Myocyte (in vitro differentiated cells): Measurements from ENCODE around the gene ADCY6. TPM values are rescaled to one million over a fixed set of nuclear protein-coding genes. Genes with fewer than 3 reads are reported as not detected.

Experiments used
- DNase-seq: peaks from one replicate; pipeline ENCODE4 v3.0.0-alpha.2; 2012; ENCODE audit warnings: low read depth
- total RNA-seq: library from RNA; depleted of rRNA; stranded (reverse); fragments of >200 nt; gene quantifications from 2 replicates; pipeline ENCODE4 v1.2.3, GENCODE V29; 2014

The ADCY6 gene
- total RNA-seq, 1 donor from 2014 or later: 44.2 TPM

DNA sequence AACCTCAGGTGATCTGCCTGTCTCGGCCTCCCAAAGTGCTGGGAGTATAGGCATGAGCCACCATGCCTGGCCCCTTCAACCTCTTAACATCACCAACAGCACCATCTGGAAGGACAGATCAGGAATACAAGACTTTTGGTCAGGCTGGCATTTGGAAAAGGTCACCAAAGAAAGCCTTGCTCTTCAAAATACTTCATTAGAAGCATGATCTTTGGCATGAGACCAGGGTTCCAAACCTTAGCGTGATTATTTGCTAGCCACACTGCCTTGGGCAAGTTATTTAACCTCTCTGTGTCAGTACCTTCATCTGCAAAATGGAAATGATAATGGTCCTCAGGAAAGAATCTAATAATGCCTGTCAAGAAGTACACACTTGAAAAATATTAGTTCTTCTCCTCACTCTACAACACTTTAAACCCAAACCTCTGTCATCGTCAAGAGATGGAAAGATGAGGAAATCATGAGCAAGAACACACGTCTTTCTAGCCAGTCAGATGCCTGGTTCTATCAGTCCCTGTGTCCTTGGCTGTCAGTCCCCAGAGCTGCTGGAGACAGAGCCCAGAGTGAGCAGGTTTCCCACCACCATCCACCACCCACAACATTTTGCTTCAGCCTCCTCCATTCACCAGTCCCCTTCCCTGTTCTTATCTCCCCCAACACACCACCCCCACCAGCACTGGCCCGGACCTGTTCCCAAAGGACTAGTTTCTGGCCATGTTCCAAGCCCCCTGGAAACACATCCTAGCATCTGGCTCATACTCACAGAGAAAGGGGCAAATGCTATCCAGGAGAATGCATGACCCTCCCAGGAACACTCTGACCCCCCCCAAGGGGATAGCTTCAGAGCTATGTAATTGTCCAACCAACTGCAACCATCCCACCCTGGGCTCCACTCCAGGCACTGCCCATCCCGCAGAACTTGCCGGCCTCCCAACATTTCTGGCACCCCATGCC lies 2.0 kb downstream of the ADCY6 start:
- DNase-seq: no peak

DNA sequence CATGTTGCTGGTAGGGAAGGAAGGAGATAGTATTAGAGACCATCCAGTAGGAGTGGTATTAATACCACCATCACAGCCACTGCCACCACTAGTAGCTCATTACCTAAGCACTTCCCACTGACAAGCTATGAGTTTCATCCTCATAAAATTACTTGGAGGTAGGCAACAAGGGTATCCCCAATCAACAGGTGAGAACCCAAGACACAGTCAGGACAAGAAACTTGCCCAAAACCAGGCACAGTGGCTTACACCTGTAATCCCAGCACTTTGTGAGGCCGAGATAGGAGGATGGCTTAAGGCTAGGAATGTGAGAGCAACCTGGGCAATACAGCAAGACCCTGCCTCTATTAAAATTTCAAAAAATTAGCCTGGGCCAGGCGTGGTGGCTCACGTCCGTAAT lies 5.5 kb downstream of the ADCY6 start:
- DNase-seq: no peak

DNA sequence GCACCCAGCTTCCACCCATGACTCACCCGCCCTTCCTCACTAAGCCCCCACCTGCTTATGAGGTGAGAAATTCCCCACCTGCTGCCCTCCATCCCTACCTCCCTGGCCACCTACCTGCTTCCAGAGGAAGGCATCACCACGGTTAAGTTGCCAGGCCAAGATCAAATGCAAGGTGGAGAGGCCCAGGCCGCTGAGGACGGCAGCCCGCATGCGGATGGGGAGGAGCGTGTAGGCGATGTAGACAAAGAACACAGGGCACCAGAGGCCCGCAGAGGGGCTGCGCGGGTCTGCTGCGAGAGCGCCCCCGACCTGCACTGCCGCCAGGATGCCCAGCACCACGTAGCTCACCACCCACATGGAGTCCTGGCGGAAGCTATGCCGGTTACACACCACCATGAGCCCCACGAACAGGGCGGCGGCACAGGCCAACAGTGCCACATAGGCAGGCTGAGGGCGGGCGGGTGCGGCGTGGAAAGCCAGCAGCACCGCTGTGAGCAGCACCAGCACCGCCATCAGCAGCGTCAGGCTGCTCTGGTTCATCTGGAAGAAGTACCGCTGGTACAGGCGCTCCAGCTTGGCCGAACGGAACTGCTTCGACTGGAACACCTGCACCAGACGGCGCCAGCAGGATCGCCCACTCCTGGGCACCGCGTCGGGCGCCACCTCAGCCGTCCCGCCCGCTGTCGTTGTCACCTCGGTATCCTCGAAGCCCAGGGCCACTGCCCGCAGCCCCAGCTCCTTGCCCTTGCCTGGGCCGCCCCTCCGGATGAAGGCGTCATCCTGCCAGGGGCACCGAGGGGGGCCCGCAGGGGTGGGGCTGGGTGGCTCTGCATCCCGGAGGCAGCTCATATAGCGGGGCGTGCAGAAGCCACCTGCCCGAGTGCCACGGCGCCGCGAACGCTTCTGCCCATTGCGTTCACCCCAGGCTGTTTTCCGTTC lies 6.2 kb downstream of the ADCY6 start:
- DNase-seq: no peak

DNA sequence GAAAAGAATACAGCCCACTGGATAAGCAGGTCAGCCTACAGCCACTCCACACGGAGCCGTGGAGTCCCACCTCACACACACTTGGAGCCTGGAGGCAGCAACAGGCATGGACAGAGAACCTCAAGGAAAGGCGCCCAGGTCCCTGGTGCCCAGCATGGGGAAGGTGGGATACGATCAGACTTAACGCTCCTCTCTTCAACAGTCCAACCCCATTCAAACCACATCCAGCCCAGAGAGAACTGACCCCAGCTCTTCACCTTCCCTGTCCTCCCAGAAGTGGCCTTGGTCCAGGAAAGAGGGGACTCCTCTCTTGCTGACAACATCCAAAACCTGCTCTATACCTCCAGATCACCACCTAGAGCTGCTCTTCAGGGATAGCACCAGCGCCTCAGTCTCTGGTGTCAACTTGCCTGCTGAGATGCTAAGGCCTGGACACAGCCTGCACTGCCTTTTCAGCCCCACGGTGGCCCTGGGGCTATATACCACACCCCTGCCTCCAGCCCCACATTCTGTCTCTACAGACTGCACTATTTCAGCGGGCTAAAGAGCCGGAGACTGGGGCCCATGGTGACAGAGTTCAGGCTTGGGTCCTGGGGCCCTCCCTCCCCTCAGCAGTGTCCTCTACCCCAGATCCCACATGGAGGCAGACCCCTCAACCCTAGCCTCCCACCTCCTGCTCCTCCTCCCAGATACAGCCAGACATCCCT lies 7.0 kb downstream of the ADCY6 start:
- DNase-seq: no peak

DNA sequence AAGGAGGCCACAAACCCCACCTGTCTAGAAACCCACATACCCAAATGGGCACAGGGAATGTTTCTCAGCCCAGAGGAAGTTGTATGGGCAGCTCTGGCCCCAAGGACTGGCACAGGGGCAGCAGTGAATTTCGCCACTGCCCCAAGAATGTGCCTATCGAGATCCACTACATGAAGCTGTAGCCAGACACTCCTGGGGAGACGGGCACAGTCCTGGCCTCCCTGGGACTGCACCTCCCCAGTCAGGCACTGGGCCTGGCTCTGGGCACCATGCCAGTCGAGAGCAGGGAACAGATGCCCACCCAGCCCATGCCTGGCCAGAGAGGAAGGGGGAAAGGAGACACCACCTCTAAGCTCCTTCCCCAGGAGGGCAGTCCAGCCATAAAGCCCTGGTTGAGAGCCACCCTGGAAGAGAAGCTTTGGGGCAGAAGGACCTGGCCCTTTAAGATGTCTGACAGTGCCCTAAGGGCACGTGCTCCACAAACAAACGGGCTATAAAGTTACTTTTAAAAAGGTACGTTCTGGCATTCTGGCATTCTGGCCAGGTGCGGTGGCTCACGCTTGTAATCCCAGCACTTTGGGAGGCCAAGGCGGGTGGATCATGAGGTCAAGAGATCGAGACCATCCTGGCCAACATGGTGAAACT lies 8.4 kb downstream of the ADCY6 start:
- peak; percentile 9 for DNase-seq

DNA sequence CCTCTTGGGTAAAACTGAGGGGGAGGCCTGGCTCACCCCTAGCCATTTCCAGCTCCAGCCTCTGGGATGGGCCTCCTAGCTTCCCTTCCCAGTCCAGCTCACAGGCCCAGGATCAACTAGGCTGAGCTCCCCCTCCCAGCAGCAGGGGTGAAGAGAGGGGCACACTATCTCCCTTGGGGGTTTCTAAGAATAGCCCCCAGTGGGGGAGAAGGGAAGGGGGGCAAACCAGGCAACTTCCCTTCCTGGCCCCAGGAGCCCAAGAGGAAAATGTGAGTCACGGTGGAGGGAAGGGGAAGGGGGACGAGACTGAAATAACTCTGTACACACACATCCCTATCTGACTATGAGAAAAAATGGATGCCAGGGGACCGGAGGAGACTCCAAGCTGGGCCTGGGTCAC lies 9.0 kb downstream of the ADCY6 start:
- DNase-seq: peak; percentile 75

DNA sequence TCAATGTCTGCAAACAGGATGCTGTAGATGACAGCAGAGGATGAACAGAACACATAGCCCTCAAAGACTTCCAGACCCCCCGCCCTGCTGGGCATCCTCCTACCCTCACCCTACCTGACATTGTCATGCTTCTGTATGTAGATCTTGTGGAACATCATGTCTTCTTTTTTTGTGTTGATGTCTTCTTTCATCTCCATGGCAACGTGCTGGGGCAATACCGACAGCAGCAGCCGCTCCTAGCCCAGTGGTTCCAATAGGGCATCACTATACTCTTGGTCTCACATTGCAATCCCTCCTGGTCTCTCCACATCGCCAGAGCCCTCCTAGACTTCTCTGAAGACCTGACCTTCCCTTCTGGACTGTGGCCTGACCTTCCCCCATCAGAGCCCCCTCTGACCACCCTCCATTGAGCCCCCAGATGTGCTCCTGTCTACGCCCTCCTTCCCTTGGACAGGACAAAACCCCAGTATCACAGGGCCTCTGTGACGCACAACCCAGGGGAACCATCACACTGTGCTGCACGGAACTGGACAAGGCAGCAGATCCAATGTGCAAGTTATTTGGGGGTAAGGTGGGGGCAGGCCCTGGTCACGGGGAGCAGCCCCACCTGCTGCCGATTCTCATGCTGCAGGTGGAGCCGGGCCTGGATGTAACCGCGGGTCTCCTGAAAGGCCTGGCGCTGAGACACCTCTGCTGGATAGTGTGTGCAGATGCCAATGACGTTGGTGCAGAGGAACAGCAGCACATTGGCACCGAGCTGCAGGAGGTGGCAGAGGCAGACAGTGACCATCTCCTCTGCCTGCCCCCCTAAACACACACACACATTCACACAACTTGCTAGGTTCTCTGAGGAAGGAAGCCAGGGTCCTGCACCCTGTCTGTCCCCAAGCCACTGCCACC lies 11.1 kb downstream of the ADCY6 start:
- DNase-seq: no peak

DNA sequence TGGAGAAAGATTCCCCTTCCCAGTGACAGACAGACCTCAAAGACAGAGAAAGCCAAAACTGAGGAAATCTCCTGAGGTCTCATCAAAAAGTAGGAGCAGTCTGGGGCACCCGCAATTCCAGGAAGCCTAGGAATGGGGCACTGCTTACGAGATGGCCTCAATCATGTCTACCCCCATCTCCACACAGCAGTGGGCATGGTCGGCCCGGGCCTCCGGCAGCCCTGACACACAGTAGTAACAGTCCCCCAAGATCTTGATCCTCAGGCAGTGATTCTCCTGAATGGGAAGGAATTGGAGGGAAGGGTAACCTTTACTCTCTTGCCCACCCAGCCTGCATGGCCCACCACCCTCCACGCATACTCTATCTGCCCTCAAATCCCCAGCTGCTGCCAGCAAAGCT lies 11.9 kb downstream of the ADCY6 start:
- no peak for DNase-seq

DNA sequence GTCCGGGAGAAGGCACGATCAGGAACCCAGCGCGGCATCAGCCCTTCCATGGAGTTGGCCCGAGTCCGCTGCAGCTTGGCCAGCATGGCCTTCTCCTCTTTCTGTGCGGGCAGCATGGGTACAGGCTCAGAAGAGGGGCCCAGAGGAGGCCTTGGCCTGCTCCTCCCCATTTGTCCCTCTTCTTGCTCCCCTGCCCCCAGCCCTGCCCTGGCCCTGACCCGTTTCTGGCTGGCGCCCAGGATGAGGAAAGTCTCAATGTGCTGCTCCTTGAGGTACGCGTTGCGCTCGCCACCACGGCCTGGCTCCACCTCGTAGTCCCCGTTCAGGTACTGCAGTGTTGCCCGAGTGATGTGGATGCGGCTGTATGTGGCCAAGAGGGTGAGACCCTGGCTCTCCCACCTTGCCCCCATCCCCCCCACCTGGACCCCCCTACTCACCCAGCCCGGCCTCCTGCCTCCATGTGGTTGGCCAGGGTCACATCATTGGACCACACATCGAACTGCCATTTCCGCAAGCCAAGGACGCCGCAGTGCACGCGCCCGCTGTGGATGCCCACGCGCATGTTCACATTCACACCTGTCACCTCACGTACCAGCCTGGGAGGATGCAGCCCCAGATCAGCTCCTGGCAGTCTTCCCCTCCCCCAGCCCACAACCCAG lies 12.8 kb downstream of the ADCY6 start:
- DNase-seq: no peak

DNA sequence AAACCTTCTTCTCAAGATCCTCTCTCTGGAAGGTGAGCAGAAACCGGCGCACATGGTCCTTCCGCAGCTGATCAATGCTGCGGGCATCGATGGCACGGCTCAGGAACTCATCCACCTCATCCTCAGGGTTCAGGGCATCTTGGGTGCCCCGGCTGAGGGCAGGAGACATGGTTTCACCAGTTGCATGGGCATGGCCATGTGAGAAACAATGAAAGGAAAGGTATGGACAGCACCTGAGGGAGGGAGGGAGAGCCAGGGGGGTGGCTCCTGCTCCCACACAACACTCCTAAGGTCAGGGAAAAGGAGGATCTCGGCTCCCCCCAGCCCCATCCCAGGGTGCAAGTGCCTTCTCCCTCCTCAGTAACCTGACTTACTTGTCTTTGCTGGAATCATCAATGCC lies 13.6 kb downstream of the ADCY6 start:
- no peak for DNase-seq

DNA sequence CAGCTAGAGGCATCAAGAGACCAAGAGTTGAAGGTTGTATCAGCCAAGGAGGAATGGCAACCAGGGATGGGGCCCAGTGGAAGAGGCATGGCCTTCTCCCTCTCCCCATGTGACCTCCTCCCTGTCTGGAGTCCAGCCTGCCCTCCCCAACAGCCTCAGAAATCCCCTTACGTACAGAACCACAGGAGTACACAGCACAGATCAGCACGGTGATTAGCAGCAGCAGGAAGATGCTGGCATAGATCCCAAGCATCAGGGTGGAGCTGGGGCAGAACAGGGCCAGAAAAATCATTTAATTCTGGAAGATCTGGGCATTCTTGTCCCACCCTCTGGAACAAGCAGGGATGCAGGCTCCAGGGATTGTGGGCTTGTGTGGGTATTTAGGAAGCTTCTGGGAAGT lies 14.4 kb downstream of the ADCY6 start:
- DNase-seq: no peak

DNA sequence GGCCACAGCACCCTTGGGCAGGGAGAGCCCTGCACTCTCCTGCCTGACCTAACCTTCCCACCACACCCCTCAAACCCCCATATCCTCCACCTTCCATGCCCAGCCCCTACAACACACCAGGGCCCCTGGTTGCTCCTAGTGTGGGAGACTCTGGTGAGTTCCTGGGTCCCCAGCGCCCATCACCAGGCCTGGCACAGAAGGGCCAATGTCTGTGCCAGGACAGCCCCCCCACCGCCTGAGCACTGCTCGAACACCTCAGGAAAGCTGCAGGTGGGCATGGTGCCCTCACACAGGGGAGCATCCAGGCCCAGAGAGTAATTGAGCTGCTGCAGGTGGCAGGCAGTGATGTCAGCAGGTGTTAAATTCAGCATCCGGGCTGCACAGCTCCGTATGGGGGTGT lies 15.2 kb downstream of the ADCY6 start:
- no peak for DNase-seq

DNA sequence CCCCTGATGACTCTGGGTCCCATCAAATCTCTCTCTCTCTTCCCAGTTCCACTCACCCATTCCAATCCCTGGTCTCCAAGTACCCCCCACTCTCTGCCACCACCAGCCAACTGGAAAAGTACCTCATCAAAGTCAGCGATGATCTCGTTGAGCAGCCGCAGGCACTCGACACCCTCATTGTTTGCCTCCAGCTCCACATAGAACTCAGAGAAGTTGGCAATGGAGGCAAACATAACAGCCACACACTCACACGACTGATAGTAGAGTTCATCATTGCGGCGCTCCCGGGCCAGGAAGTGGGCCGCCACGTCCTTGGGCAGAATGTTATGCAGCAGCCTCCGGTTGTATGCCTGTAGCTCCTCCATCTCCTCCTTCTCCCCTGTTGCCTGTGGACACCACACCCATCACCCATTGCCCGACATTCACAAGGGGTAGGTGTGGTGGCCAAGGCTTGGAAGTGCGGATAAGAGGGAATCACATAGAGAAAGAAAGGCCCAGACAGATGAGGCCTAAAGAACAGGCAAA lies 17.2 kb downstream of the ADCY6 start:
- no peak for DNase-seq

DNA sequence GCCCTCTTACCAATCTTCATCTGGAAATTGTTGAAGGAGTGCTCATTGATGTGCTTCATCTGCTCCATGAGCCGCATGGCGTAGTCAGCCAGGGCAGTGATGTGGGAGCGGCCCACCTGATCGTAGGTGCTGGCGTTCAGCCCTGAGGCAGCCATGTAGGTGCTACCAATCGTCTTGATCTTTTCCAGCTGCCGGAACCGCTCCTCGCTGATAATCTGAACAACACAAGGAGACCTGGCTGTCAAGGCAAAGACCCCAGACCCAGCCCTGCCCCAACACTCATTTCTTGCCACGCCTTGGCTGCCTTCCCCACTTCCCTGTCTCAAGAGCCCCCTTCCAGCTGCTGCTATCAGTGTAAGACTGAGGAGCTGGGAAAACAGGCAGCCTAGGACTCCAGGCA lies 18.1 kb downstream of the ADCY6 start:
- DNase-seq: no peak

DNA sequence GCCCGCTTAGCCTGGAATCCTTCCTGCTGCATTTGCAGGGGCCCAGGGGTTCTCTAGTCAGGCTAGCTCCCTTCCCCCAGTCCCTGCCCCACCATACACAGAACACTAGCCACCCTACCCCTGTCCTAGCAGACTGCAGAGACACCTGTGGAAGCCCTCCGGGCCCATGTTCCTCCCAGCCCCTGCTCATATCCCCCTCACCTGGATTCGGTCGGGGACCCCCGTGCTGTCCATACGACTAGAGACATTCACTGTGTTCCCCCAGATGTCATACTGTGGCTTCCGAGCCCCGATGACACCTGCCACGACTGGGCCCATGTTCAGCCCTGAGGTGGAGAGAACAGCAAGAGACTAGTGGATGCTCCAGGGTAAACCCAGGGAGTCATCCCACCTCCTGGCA lies 20.2 kb downstream of the ADCY6 start:
- DNase-seq: no peak

DNA sequence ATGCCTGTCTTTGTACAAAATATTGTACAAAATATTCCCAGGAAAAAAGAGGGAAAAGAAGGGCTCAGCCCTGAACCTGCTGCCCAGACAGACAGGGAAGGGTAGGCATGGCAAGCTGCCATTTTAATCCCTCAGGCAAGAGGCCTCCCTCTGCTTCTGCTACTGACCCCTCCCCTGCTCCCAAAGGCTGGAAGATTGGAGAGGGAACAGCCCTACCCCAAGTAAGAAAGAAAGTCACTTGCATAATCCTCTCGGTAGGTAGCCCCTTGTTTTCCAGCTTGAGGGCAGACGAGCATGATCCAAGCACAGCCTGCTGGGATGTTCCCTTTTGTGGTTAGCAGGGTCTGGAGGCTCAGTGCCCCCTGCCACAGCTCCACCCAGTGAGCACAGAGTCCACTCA lies 20.7 kb downstream of the ADCY6 start:
- no peak for DNase-seq

DNA sequence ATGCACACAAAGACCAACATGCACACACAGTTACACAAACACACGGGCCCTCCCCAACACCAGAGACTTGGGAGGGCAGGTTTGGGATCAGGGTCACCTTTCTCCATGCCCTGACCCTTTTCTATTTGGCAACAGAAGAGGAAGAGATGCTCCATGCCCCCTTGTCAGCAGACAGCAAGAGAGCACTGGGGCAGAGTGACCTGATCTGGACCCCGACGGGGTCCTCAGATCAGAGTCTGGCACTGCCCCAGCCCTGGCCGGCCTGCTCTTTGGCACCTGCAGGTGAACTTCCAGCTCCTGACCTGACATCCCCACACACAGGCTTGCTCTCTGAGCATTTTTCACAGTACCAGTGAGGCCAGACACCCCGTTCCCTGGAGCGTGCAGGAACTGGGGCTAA lies 21.4 kb downstream of the ADCY6 start:
- no peak for DNase-seq

DNA sequence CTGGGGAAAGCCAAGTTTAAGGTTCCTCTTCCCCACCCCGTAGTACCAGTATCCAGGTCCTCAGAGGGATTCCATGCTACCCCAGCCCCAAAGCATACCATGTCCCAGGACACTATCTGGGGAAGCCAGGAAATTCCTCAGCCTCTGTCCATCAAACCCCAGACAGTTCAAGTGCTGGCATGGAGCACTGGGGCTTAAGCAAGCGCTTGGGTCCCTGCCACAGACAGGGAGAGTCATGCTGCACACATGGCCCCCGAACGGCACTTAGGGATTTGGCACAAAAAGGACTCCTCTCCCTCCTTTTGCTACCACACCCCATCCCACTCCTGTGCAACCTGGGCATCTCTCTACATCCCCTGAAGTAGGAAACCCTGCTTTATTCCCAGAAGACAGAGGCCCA lies 21.8 kb downstream of the ADCY6 start:
- DNase-seq: no peak

DNA sequence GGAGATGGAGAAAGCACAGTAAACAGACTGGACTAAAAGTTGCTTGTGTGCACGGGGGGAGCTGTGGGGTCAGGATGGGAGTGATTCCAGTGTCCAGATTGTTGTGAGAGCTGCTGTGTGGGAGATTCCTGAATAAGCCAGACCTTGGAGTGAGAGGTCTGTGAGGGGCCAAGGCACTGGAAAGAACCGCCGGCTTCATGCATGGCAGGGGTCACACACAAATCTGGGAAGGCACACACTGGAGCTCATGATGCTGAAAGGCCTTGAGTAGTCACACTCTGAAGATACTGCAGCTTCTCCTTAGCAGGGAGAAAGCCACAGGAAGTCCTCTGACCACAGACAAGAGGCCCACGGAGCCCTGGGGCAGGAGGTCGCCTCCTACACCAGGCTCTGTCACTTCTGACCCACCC lies 23.1 kb downstream of the ADCY6 start:
- no peak for DNase-seq
